MM.1S (cell line): ENCODE data around the gene ATP8A1.

Experiments
- DNase-seq: peaks from one replicate; pipeline ENCODE4 v3.0.0-alpha.2; 2015
- H2AFZ ChIP-seq: fragments of 300-600 bp; sonication (generic); 2 replicates; pipeline ENCODE4 v1.6.0; 2016; ENCODE audit warnings: antibody characterized with exemption, low read length
- H3F3A ChIP-seq: fragments of 300-600 bp; sonication (generic); 2 replicates; pipeline ENCODE4 v1.6.1; 2016; ENCODE audit warnings: mild to moderate bottlenecking, antibody characterized with exemption, low read length, moderate library complexity, mixed read lengths; ENCODE audit not compliant: insufficient read depth
- H3K27ac ChIP-seq: fragments of 300-600 bp; sonication (generic); 2 replicates; pipeline ENCODE4 v1.5.1; 2016; ENCODE audit warnings: mild to moderate bottlenecking, low read length
- H3K27me3 ChIP-seq: fragments of 300-600 bp; sonication (generic); replicated peaks from 2 replicates; pipeline ENCODE4 v1.6.0; 2016; ENCODE audit warnings: low read length; ENCODE audit not compliant: insufficient read depth
- H3K36me3 ChIP-seq: fragments of 300-600 bp; sonication (generic); replicated peaks from 2 replicates; pipeline ENCODE4 v1.6.1; 2016; ENCODE audit warnings: mild to moderate bottlenecking, low read length, mixed read lengths; ENCODE audit not compliant: insufficient read depth
- H3K4me1 ChIP-seq: fragments of 300-600 bp; sonication (generic); 2 replicates; pipeline ENCODE4 v1.6.1; 2016; ENCODE audit warnings: low read length, mixed read lengths
- H3K4me2 ChIP-seq: fragments of 300-600 bp; sonication (generic); 2 replicates; pipeline ENCODE4 v1.6.0; 2016; ENCODE audit warnings: low read depth, low read length
- H3K4me3 ChIP-seq: fragments of 300-600 bp; sonication (generic); 2 replicates; pipeline ENCODE4 v1.5.1; 2016; ENCODE audit warnings: low read length, mixed read lengths
- H3K79me2 ChIP-seq: fragments of 300-600 bp; sonication (generic); 2 replicates; pipeline ENCODE4 v1.6.1; 2016; ENCODE audit warnings: mixed run types, low read length, mixed read lengths
- H3K9ac ChIP-seq: fragments of 300-600 bp; sonication (generic); 2 replicates; pipeline ENCODE4 v1.6.1; 2016; ENCODE audit warnings: low read length, mixed read lengths
- H3K9me2 ChIP-seq: fragments of 300-600 bp; sonication (generic); replicated peaks from 2 replicates; pipeline ENCODE4 v1.6.1; 2016; ENCODE audit warnings: mild to moderate bottlenecking, low read length, mixed read lengths; ENCODE audit not compliant: insufficient read depth
- H3K9me3 ChIP-seq: fragments of 300-600 bp; sonication (generic); replicated peaks from 2 replicates; pipeline ENCODE4 v1.6.1; 2016; ENCODE audit warnings: mild to moderate bottlenecking, low read length, mixed read lengths; ENCODE audit not compliant: insufficient read depth
- H4K20me1 ChIP-seq: fragments of 300-600 bp; sonication (generic); 2 replicates; pipeline ENCODE4 v1.6.1; 2016; ENCODE audit warnings: mild to moderate bottlenecking, low read length, moderate library complexity, mixed read lengths; ENCODE audit not compliant: insufficient read depth
- CTCF ChIP-seq: fragments of 300-600 bp; sonication (generic); IDR thresholded peaks from 2 replicates; pipeline ENCODE4 v1.5.1; 2016; ENCODE audit warnings: antibody characterized with exemption, low read length, mixed read lengths
- EZH2 ChIP-seq: fragments of 300-600 bp; sonication (generic); optimal IDR thresholded peaks from 2 replicates; pipeline ENCODE3; 2017; ENCODE audit warnings: low read depth, mild to moderate bottlenecking, antibody characterized with exemption, low read length, mixed read lengths
- EZH2phosphoT487 ChIP-seq: fragments of 300-600 bp; sonication (generic); IDR thresholded peaks from 2 replicates; pipeline ENCODE4 v1.6.1; 2018; ENCODE audit warnings: antibody characterized with exemption, low read length

Gene ATP8A1

GRCh38 chr4:42480281-42480680, 176.6 kb downstream of the ATP8A1 start:
- no peaks in the 10 kb centered on the region for H3F3A ChIP-seq
- no peaks in the 10 kb centered on the region for H3K36me3 ChIP-seq
- H3K9me2 ChIP-seq, result no peaks in the 10 kb centered on the region
- H4K20me1 ChIP-seq, result no peaks in the 10 kb centered on the region
- no peak overlapping the region for H3K9ac ChIP-seq
- TF ChIP-seq EZH2, result no peak
- TF ChIP-seq EZH2phosphoT487, result no peak
- TF ChIP-seq CTCF, result no peak
- no peaks in the 10 kb centered on the region for H3K27me3 ChIP-seq
- H2AFZ ChIP-seq, result no peak overlapping the region
- DNase-seq, result no peak
- H3K4me3 ChIP-seq, result no peak overlapping the region
- no peak overlapping the region for H3K27ac ChIP-seq
- no peak overlapping the region for H3K4me2 ChIP-seq
- no peaks in the 10 kb centered on the region for H3K9me3 ChIP-seq
- H3K79me2 ChIP-seq, result no peaks in the 10 kb centered on the region
- H3K4me1 ChIP-seq, result no peaks in the 10 kb centered on the region

GRCh38 chr4:42478946-42479345, 178.0 kb downstream of the ATP8A1 start:
- H3K27me3 ChIP-seq, result no peaks in the 10 kb centered on the region
- H3K9ac ChIP-seq, result no peak overlapping the region
- no peaks in the 10 kb centered on the region for H3F3A ChIP-seq
- no peak for DNase-seq
- H3K4me3 ChIP-seq, result no peak overlapping the region
- H3K79me2 ChIP-seq, result no peaks in the 10 kb centered on the region
- H3K4me1 ChIP-seq, result no peaks in the 10 kb centered on the region
- H3K9me2 ChIP-seq, result no peaks in the 10 kb centered on the region
- TF ChIP-seq EZH2 (no peak), CTCF (no peak), EZH2phosphoT487 (no peak)
- no peak overlapping the region for H2AFZ ChIP-seq
- no peaks in the 10 kb centered on the region for H3K36me3 ChIP-seq
- H3K27ac ChIP-seq, result no peak overlapping the region
- H3K4me2 ChIP-seq, result no peak overlapping the region
- no peaks in the 10 kb centered on the region for H4K20me1 ChIP-seq
- no peaks in the 10 kb centered on the region for H3K9me3 ChIP-seq

GRCh38 chr4:42478509-42478908, 178.4 kb downstream of the ATP8A1 start:
- H3K4me1 ChIP-seq, result no peaks in the 10 kb centered on the region
- TF ChIP-seq EZH2phosphoT487 (no peak), EZH2 (no peak), CTCF (no peak)
- no peak overlapping the region for H3K27ac ChIP-seq
- no peak overlapping the region for H2AFZ ChIP-seq
- no peak for DNase-seq
- no peaks in the 10 kb centered on the region for H3K36me3 ChIP-seq
- no peaks in the 10 kb centered on the region for H3K79me2 ChIP-seq
- H3K4me3 ChIP-seq, result no peak overlapping the region
- H3K9me2 ChIP-seq, result no peaks in the 10 kb centered on the region
- no peaks in the 10 kb centered on the region for H4K20me1 ChIP-seq
- H3K9me3 ChIP-seq, result no peaks in the 10 kb centered on the region
- no peaks in the 10 kb centered on the region for H3F3A ChIP-seq
- no peak overlapping the region for H3K9ac ChIP-seq
- H3K4me2 ChIP-seq, result no peak overlapping the region
- no peaks in the 10 kb centered on the region for H3K27me3 ChIP-seq
